ENCODE results near the gene STAU1. TPM values are rescaled to one million over a fixed set of nuclear protein-coding genes. Genes with fewer than 3 reads are reported as not detected.
"Not testable (repeated sequence)": the region's sequence is repeated elsewhere in the genome, so short reads cannot be mapped to it uniquely, and the experiment has no call there.

Gene STAU1
- total RNA-seq, 1 experiment from 2014 or later: 135 TPM

DNA sequence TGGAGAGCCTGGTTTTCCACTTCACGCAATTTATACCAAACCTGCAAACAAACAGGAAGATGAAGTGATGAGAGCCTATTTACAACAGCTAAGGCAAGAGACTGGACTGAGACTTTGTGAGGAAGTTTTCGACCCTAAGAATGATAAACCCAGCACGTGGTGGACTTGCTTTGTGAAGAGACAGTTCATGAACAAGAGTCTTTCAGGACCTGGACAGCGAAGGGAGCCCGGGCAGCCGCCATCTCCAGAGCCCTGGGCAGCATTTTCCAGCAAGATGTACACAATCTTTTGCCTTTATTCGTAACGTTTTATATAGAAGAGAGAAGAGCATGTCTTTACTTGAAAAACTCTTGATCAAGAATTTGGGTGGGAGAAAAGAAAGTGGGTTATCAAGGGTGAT, 53.3 kb downstream of the STAU1 start:
- not testable (repeated sequence) for H3K4me1 ChIP-seq; H3K4me3 ChIP-seq; DNase-seq; H3K9me3 ChIP-seq (replicated peaks); H3K27ac ChIP-seq; H3K27me3 ChIP-seq
- H3K36me3 ChIP-seq: peaks cover 53% of the 10 kb centered on the region

DNA sequence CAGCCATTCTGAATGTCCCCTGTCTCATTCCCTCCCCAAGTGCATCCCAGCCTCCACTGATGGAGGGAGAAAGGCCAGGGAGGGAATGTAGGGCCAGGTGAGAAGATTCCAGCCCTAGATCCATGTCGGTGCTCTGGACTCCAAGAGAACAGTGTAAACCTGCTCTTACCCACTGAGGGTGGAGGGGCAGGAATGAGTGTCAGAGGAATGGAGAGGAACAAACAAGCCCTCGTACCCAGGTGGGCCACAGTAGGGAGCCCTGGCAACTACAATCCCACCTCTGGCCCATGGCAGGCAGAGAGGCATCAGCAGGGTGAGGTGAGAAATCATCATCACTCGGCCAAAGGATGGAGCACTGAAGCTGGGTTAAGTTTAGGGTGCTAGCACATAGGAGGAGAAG, 54.6 kb downstream of the STAU1 start:
- H3K4me1 ChIP-seq: no peaks in the 10 kb centered on the region
- DNase-seq: no peak
- H3K27me3 ChIP-seq: no peaks in the 10 kb centered on the region; the same call in 1 of the 2 replicates
- H3K36me3 ChIP-seq: peaks cover 46% of the 10 kb centered on the region
- H3K9me3 ChIP-seq (replicated peaks): no peaks in the 10 kb centered on the region
- H3K27ac ChIP-seq: no peak overlapping the region
- H3K4me3 ChIP-seq: no peak overlapping the region

DNA sequence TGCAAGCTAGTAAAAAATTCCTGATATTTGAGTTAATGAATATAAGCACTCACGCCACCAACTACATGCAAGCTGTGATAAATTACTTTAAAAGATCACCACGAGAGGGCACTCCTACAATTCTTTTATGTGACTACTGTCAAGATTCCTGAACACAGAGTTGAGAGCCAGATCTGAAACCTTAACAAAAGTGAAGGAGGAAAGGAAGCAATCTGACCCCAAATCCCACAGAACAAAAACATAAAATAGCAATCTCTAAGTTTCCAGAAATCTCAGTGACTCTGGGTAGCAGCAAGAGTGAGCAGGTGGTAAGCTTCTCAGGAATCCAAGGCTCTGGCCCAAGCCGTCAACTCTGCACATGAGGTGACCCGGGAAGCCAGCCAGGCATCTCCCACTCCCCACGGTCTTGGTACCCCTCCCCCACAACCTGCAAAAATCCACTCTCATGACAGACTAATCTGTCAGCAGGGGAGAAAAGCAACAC, 55.1 kb downstream of the STAU1 start:
- Histone ChIP-seq H3K9me3 (replicated peaks) (no peaks in the 10 kb centered on the region), H3K4me3 (no peak overlapping the region), H3K27me3 (no peaks in the 10 kb centered on the region; the same call in 1 of the 2 replicates), H3K36me3 (peaks cover 48% of the 10 kb centered on the region), H3K27ac (no peak overlapping the region), H3K4me1 (no peaks in the 10 kb centered on the region)
- DNase-seq: peak in 1 of 2 experiments; percentile 77

DNA sequence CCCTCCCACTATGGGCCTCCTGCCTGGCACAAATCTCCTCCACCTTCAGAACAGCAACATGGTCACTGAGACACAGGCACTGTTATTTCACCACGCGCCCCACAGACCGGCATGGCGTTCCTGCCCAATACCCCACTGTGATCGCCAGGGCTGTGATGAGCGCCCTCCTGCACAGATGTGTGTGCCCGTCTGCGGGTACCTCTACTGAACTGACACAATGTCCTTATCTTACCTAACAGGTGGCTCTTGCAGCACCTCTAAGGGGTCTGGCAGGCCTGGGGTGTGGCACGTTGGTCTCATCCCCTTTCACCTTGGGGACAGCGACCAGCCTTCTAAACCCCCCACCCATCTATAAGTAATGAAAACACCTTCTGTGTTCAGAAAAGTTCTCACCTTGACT, 64.2 kb downstream of the STAU1 start:
- Histone ChIP-seq H3K4me3 (no peak overlapping the region), H3K36me3 (peaks cover 71% of the 10 kb centered on the region)
- DNase-seq: no peak

DNA sequence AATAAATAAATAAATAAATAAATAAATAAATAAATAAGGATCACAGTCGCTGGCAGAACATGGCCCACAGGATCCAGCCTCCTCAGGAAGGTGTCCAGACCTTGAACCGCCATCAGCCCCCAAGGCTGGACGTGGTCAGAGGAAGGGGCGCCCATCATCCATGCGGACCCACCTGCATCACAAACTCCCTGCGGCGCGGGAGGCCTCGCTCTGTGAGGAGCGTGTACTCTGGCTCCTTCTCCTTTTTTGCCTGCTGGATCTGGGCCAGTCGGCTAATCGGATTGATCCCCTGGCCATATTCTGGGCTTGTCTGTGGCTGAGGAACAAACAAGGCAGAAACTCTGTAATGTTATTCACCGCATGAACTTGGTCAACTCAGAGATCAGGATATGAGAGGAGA, 65.2 kb downstream of the STAU1 start:
- Histone ChIP-seq H3K27me3 (no peaks in the 10 kb centered on the region), H3K4me3 (no peak overlapping the region), H3K27ac (no peak overlapping the region), H3K36me3 (peaks cover 79% of the 10 kb centered on the region), H3K4me1 (no peaks in the 10 kb centered on the region), H3K9me3 (replicated peaks) (no peaks in the 10 kb centered on the region)
- no peak for DNase-seq

More for the DNA sequence above, 64.2 kb downstream of the STAU1 start:
- no peaks in the 10 kb centered on the region for H3K9me3 ChIP-seq (replicated peaks)
- no peaks in the 10 kb centered on the region for H3K4me1 ChIP-seq
- H3K27me3 ChIP-seq: no peaks in the 10 kb centered on the region
- no peak overlapping the region for H3K27ac ChIP-seq

DNA sequence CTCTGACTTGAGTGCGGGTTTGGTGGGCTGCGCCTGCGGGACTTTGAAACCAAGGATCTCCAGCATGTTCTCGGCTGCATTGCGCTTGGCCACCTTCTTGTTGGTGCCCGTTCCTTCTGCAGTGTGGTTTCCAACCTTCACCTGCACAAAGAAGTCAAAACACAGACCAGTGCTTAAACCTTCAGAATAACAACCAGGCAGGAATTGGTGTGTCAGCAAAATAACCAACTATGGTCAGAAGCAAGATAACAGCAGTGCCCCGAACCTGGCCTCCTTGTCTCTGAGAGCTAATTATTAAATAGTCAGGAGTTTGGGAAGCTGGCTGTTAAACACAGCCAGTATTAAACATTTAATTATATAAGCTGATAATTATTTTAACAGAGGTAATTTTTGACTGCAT, 68.1 kb downstream of the STAU1 start:
- no peaks in the 10 kb centered on the region for H3K4me1 ChIP-seq
- H3K27ac ChIP-seq: no peak overlapping the region
- H3K36me3 ChIP-seq: peaks cover 90% of the 10 kb centered on the region
- no peak overlapping the region for H3K4me3 ChIP-seq
- no peaks in the 10 kb centered on the region for H3K27me3 ChIP-seq
- no peak for DNase-seq
- no peaks in the 10 kb centered on the region for H3K9me3 ChIP-seq (replicated peaks)

DNA sequence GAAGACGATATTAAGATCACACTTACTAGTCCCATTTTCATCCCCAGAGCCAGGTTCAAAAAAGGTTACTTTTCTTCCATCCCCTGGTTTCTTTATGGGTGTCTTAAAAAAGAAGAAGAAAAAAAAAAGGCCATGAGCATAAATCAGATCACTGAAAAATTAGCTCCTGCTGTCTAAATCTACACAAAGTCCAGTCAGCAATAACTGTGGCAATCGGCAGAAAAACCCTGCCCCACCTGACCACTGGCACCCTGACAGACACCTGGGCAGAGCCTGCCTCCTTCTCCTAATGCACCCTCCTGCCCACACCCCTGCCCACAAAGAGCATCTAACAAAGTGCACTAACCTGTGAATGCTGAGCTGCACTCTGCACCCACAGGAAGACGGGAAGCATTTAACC, 69.8 kb downstream of the STAU1 start:
- H3K4me3 ChIP-seq: no peak overlapping the region
- no peaks in the 10 kb centered on the region for H3K9me3 ChIP-seq (replicated peaks)
- no peaks in the 10 kb centered on the region for H3K4me1 ChIP-seq
- no peaks in the 10 kb centered on the region for H3K27me3 ChIP-seq
- peaks cover 91% of the 10 kb centered on the region for H3K36me3 ChIP-seq
- H3K27ac ChIP-seq: no peak overlapping the region
- no peak for DNase-seq

DNA sequence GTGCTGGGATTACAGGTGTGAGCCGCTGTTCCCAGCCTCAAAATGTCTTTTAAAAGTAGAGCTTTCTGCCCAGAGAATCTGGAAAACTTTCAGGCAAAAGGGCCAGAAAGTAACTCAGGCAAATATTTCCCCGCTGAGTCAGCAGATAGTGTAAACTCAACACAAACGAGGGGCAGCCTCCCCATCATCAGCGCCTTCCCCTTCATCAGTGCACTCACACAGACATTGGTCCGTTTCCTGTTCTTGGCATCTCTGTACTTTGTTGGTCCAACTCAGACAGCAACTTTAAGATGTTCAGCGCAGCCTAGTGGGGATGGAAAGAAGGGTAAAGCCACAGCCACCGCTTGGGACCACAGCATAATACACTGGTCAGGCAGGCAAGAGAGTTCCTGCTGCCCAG, 72.6 kb downstream of the STAU1 start:
- DNase-seq: no peak
- H3K27ac ChIP-seq: no peak overlapping the region
- no peaks in the 10 kb centered on the region for H3K27me3 ChIP-seq

DNA sequence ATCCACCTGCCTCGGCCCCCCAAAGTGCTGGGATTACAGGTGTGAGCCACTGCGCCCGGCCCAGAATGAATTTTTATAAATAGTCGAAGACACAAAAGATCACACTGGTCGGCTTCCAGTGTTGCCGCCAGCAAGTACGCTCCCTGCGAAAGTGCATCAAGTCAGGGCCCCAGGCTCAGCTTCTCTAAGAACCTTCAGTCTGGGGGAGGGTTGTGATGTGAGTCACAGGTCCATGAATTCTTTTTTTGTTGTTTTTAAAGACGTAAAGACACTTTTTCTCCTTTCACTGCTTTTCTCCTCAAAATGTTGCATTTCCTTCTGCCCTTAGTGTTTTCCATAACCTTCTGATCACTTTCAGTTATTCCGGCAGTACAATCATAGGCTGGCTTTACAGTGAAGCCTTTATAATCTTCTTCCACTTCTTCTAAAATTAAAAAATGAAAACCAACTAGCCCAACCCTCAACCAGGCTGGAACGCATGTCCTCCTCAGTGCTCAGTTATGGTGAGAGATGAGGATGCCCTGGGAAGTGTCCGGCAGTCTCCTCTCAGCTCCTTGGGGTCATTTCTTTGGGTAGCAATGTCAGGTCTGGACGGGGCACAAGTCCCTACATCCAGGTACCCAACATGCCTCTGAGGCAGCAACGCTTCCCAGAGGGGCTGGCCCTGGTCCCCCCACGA, 75.4 kb downstream of the STAU1 start:
- Histone ChIP-seq H3K36me3 (peaks cover 55% of the 10 kb centered on the region), H3K27ac (no peak overlapping the region), H3K27me3 (no peaks in the 10 kb centered on the region), H3K9me3 (replicated peaks) (no peaks in the 10 kb centered on the region), H3K4me3 (no peak overlapping the region), H3K4me1 (no peaks in the 10 kb centered on the region)
- DNase-seq: no peak

More for the DNA sequence above, 72.6 kb downstream of the STAU1 start:
- H3K9me3 ChIP-seq (replicated peaks): no peaks in the 10 kb centered on the region
- H3K4me3 ChIP-seq: no peak overlapping the region
- no peaks in the 10 kb centered on the region for H3K4me1 ChIP-seq
- H3K36me3 ChIP-seq: peaks cover 75% of the 10 kb centered on the region

DNA sequence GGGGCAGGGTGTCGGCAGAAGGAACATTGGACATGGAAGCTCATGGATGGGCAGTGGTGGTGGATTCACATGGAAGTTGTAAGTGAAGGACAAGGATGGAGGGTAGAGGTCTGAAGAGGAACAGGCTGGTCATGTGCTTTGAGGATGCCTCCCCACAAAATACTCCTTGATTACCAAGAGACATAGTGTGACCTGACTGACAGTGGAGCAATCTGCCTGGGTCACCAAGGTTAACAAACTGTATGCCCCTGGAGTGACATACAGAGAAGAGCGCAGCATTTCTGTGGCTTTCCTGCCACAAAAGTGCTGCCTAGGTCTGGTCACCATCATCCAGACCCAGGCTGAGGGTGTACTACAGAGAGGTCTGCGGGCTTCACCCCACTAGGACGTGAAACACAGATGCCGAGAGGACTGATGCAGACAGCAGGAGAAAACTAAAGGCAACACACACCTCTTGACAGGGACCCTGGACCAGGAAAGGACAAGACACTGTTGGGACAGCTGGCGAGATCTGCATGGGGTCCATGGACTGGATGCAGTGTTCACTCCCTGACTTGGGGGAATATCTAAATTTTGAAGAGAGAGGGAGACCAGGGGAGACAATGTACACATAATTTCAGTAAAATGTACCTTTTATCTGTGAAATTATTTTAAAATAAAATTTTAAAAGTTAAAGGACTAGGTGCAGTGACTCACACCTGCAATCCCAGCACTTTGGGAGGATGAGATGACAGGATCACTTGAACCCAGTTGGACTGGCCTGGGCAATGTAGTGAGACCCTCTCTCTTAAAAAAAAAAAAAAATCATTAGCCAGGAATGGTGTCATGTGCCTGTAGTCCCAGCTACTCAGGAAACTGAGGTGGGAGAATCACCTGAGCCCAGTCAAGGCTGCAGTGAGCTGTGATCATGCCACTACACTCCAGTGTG, 77.1 kb downstream of the STAU1 start:
- Histone ChIP-seq H3K27me3 (no peaks in the 10 kb centered on the region), H3K36me3 (peaks cover 42% of the 10 kb centered on the region), H3K4me1 (no peaks in the 10 kb centered on the region), H3K27ac (no peak overlapping the region), H3K4me3 (no peak overlapping the region), H3K9me3 (replicated peaks) (no peaks in the 10 kb centered on the region)
- peak in 1 of 2 experiments; percentile 32 for DNase-seq

DNA sequence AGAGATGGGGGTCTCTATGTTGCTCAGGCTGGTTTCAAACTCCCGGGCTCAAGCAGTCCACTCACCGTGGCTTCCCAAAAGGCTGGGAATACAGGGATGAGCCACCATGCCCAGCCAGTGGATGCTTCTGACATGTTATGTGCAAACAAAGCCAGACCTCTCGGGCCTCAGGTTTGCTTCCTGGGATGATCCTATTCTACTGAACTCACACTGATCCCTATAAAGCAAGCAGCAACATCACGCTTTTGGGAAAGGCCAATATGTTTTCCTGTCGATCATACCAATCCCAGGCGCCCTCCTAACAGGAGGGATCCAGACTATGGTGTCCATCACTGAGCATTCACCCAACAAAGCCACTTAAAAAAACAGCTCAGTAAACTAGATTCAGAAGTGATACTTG, 81.8 kb downstream of the STAU1 start:
- no peak overlapping the region for H3K4me3 ChIP-seq
- DNase-seq: no peak
- H3K27me3 ChIP-seq: no peaks in the 10 kb centered on the region
- no peaks in the 10 kb centered on the region for H3K9me3 ChIP-seq (replicated peaks)
- H3K27ac ChIP-seq: no peak overlapping the region
- H3K36me3 ChIP-seq: peaks cover 53% of the 10 kb centered on the region
- no peaks in the 10 kb centered on the region; the same call in 1 of the 2 replicates for H3K4me1 ChIP-seq

DNA sequence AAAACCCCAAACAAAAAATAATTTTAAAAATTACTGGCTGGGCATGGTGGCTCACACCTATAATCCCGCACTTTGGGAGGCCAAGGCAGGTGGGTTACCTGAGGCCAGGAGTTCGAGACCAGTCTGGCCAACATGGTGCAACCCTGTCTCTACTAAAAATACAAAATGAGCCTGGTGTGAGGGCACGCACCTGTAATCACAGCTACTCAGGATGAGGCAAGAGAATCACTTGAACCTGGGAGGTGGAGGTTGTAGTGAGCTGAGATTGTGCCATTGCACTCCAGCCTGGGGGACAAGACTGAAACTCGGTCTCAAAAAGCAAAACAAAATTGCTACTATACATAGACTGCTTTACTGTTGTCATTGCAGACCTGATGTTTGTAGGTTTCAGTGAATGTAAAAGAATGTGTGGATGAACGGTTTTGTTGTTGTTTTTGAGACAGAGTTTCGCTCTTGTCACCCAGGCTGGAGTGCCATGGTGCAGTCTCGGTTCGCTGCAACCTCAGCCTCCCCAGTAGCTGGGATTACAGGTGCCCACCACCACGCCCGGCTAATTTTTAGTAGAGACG, 83.1 kb downstream of the STAU1 start:
- H3K4me1 ChIP-seq; H3K27me3 ChIP-seq; H3K9me3 ChIP-seq (replicated peaks); H3K4me3 ChIP-seq; H3K27ac ChIP-seq; DNase-seq: not testable (repeated sequence)
- peaks cover 65% of the 10 kb centered on the region for H3K36me3 ChIP-seq

DNA sequence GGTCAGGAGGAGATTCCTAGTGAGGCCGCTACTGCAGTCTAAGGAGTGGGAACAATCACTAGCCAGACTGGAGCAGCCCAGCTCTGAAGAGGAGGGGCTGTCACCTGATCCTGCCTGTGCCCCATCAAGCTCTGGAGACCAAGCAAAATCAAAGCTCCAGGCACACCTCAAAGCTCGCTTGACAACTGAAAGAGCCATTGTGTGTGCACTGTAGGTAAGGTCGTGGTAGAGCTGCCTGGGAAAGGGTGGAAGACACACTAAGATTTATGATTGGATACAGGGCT, 83.8 kb downstream of the STAU1 start:
- Histone ChIP-seq H3K4me1 (no peaks in the 10 kb centered on the region; the same call in 1 of the 2 replicates), H3K9me3 (replicated peaks) (no peaks in the 10 kb centered on the region), H3K27me3 (no peaks in the 10 kb centered on the region), H3K27ac (no peak overlapping the region), H3K36me3 (peaks cover 67% of the 10 kb centered on the region), H3K4me3 (no peak overlapping the region)
- DNase-seq: peak in 1 of 2 experiments; percentile 38

DNA sequence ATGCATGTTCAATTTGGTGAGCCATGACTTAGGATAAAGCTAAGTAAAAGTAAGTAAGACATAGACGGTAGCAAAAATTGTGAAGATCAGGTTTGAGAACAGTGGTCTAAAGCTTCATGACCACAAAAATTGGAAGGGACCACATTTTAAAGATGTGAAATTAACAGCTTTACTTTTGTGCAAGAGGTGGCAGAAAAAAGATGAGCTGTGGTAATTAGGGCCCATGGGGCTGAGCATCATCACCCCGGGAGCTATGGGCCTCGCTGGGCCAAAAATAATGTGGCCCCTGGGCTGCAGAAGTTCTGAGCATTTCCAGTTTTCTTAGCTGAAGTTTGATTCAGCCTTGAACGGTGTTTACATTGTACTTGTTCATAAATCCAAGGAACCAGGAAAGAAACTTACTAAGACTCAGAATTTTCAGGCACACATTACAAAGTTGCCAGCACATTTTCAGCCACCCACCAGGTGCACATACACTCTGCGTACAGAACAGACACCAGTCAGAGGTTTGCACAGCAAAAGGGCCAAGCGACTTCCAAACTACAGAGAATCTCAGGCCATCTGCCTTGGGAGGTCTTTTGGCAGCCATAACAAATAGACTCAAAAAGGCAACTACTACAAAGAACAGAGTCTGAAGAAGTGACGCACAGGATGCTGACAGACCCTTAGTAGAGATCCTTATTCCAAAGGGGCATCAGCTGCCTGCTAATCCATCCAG, 84.3 kb downstream of the STAU1 start:
- no peak for DNase-seq
- no peak overlapping the region for H3K4me3 ChIP-seq
- H3K9me3 ChIP-seq (replicated peaks): no peaks in the 10 kb centered on the region
- H3K27me3 ChIP-seq: no peaks in the 10 kb centered on the region
- H3K27ac ChIP-seq: no peak overlapping the region
- no peaks in the 10 kb centered on the region; the same call in 1 of the 2 replicates for H3K4me1 ChIP-seq
- H3K36me3 ChIP-seq: peaks cover 72% of the 10 kb centered on the region
